ENCODE measurements around the gene ADGRA3.

Gene ADGRA3

DNA sequence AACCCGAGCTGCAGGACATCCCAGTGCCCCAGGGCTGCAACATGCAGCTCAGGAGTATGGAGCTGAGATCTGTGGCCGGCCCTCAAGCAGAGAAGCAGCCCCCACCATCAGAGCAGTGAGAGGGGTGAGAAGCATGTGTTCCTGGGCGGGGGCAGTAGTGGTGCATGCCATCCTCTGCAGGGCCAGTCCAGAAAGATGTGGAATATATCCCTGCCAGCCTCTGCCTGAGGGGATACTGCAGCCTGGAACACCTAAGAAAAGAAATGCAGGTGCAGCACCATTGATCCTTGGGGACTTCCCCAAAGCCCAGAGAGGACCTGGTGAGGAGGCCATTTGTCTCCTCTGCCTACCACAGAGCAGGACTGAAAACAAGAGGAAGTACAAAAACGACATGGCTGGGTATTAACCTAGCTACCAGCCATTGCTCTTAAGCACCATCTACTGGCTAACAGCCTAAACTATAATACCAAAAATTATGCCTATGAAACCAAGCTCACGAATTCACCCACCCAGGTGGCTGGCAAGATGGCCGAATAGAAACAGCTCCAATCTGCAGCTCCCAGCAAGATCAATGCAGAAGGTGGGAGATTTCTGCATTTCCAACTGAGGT lies 158.8 kb downstream of the ADGRA3 start:
- no peak for DNase-seq

DNA sequence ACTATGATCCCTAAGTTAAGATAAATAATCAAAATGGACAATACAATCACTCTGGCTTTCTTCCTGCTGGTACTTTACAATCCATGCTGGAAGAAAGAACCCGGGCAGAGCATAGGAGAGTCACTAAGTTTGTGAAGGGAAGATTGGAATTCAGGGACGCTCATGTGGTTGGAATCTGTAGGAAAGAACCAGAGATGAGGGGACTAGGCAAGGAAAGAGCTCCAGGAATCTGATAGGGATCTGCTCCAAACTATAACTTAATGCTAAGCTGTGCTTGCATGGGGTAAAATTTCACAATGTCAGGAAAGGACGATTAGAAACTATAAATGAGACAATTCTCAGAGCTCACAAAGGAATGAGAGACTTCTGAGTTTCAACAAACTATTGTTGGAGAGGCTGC lies 167.5 kb downstream of the ADGRA3 start:
- no peak for DNase-seq

- no peak for DNase-seq
Observed at GRCh38 chr4:22345678-22346077, 170.2 kb downstream of the ADGRA3 start.

DNA sequence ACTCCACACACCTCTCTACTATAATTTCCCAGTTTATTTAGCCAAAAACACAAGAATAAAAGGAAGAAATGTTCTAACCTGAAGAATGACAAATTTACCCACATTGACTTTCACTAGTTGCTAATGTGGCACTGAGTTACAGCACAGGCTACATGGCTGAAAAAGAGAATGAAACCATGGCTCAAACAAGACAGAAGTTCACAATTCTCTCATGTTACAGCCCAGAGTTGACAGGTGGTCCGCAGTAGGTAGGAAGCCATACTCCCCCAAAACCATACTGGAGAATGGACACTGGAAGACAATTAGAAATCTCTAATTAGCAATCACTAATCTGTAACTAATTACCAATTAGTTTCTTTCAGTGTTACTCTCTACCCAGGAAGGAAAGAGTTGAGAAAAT lies 170.8 kb downstream of the ADGRA3 start:
- DNase-seq: no peak

- DNase-seq: no peak
Observed at GRCh38 chr4:22343606-22344005, 172.3 kb downstream of the ADGRA3 start.

DNA sequence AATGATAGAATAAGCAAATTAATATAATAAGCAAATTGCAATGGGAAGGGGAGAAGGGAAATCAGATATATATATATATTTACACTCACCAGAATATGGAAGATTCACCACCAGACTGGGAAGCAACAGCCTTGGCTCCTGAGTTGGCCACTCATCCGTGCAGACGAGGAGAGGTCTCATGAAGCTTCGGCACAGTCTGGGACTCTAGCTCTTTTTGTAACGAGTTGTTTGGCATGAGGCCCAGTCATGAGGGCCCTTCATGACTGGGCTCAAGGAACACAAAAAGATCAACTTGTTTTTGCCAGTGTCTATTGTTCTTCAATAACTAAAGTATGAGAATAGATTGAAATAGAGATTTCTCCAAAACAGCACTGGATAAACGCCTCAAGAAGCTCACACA lies 176.4 kb downstream of the ADGRA3 start:
- no peak for DNase-seq

GRCh38 chr4:22338796-22339195 lies 177.1 kb downstream of the ADGRA3 start:
- no peak for DNase-seq
